Loucy (cell line): ENCODE measurements around the gene VTI1B.

ENCODE experiments used
- H2AFZ ChIP-seq: fragments of 200-600 bp; sonication (generic); 2 replicates; pipeline ENCODE4 v1.6.0; 2016; ENCODE audit warnings: antibody characterized with exemption, mild to moderate bottlenecking, low read length, moderate library complexity
- H3F3A ChIP-seq: fragments of 200-600 bp; 2 replicates; pipeline ENCODE4 v1.6.0; 2016; ENCODE audit warnings: antibody characterized with exemption, low read depth, mild to moderate bottlenecking
- H3K27me3 ChIP-seq: fragments of 200-600 bp; sonication (generic); 2 replicates; pipeline ENCODE4 v1.6.1; 2014; ENCODE audit warnings: low read length, mild to moderate bottlenecking; ENCODE audit not compliant: insufficient read depth, poor library complexity, severe bottlenecking
- H3K36me3 ChIP-seq: fragments of 200-600 bp; sonication (generic); 2 replicates; pipeline ENCODE4 v1.6.1; 2016; ENCODE audit warnings: low read length; ENCODE audit not compliant: insufficient read depth
- H3K4me1 ChIP-seq: fragments of 200-600 bp; sonication (generic); 2 replicates; pipeline ENCODE4 v1.5.1; 2014; ENCODE audit warnings: low read length, mild to moderate bottlenecking; ENCODE audit not compliant: insufficient read depth, poor library complexity, severe bottlenecking
- H3K4me2 ChIP-seq: fragments of 200-600 bp; sonication (generic); 2 replicates; pipeline ENCODE4 v1.6.0; 2014; ENCODE audit warnings: antibody characterized with exemption, low read length, low read depth, mild to moderate bottlenecking; ENCODE audit not compliant: poor library complexity, severe bottlenecking
- H3K4me3 ChIP-seq: fragments of 200-600 bp; sonication (generic); 2 replicates; pipeline ENCODE4 v1.5.1; 2014; ENCODE audit warnings: low read length, mild to moderate bottlenecking, mixed read lengths; ENCODE audit not compliant: poor library complexity, severe bottlenecking
- H3K79me2 ChIP-seq: fragments of 200-600 bp; sonication (generic); 2 replicates; pipeline ENCODE4 v1.6.1; 2014; ENCODE audit warnings: low read length; ENCODE audit not compliant: insufficient read depth
- H3K9ac ChIP-seq: fragments of 200-600 bp; sonication (generic); 2 replicates; pipeline ENCODE4 v1.6.0; 2014; ENCODE audit warnings: mild to moderate bottlenecking, low read depth, low read length, moderate library complexity; ENCODE audit not compliant: poor library complexity, severe bottlenecking
- H3K9me2 ChIP-seq: fragments of 200-600 bp; sonication (generic); replicated peaks from 2 replicates; pipeline ENCODE4 v1.6.1; 2016; ENCODE audit warnings: low read depth, low read length, mixed read lengths
- H3K9me3 ChIP-seq: fragments of 200-600 bp; sonication (generic); 2 replicates; pipeline ENCODE4 v1.6.1; 2014; ENCODE audit warnings: mild to moderate bottlenecking, antibody characterized with exemption, low read length, low read depth; ENCODE audit not compliant: insufficient read depth
- H4K20me1 ChIP-seq: fragments of 200-600 bp; sonication (generic); 2 replicates; pipeline ENCODE4 v1.6.0; 2014; ENCODE audit warnings: antibody characterized with exemption, low read length, mild to moderate bottlenecking; ENCODE audit not compliant: insufficient read depth, poor library complexity, severe bottlenecking
- CTCF ChIP-seq: fragments of 200-600 bp; sonication (generic); conservative IDR thresholded peaks from 2 replicates; pipeline ENCODE4 v1.5.1; 2014; ENCODE audit warnings: mild to moderate bottlenecking, antibody characterized with exemption, low read length
- EZH2phosphoT487 ChIP-seq: fragments of 200-600 bp; IDR thresholded peaks from 2 replicates; pipeline ENCODE4 v1.6.1; 2018; ENCODE audit warnings: antibody characterized with exemption, mild to moderate bottlenecking, moderate library complexity, borderline replicate concordance

Gene VTI1B

GRCh38 chr14:67633451-67634147, 40.8 kb downstream of the VTI1B start:
- H3K4me3 ChIP-seq = no peak overlapping the region
- H3F3A ChIP-seq = no peaks in the 10 kb centered on the region
- H3K9me2 ChIP-seq = no peaks in the 10 kb centered on the region
- H3K9ac ChIP-seq = no peak overlapping the region
- no peaks in the 10 kb centered on the region for H4K20me1 ChIP-seq
- no peaks in the 10 kb centered on the region for H3K79me2 ChIP-seq
- H3K9me3 ChIP-seq = no peaks in the 10 kb centered on the region
- H2AFZ ChIP-seq = no peak overlapping the region
- no peak overlapping the region for H3K4me2 ChIP-seq
- no peak for TF ChIP-seq CTCF
- no peak for TF ChIP-seq EZH2phosphoT487
- no peaks in the 10 kb centered on the region for H3K4me1 ChIP-seq
- H3K36me3 ChIP-seq = no peaks in the 10 kb centered on the region
- H3K27me3 ChIP-seq = no peaks in the 10 kb centered on the region

- Histone ChIP-seq H3K79me2 (no peaks in the 10 kb centered on the region), H3K36me3 (no peaks in the 10 kb centered on the region), H4K20me1 (no peaks in the 10 kb centered on the region), H3F3A (no peaks in the 10 kb centered on the region), H3K9me2 (no peaks in the 10 kb centered on the region), H2AFZ (no peak overlapping the region), H3K9me3 (no peaks in the 10 kb centered on the region), H3K27me3 (no peaks in the 10 kb centered on the region), H3K9ac (no peak overlapping the region), H3K4me2 (no peak overlapping the region), H3K4me3 (no peak overlapping the region), H3K4me1 (no peaks in the 10 kb centered on the region)
- TF ChIP-seq EZH2phosphoT487 = no peak
- TF ChIP-seq CTCF = no peak
Observed at GRCh38 chr14:67630938-67631337, 43.5 kb downstream of the VTI1B start.

DNA sequence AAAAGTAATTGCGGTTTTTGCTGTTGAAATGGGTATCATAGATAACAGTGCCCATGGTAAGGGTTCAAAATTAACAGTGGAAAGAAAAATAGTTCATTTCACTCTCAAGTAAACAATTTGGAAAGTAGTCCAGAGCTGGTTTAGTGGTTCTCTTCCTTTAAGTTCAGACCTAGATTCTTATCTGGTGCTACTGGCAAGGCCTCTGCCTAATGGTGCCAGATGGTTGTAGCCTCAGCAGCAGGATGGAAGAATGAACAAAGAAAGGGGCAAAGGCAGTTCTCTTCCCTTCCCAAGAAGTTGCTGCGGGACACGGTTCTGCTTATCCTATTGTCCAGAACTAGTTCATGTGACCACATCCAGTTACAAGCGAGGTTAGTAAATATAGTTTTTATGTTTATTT, 44.2 kb downstream of the VTI1B start:
- Histone ChIP-seq H3K4me3 (no peak overlapping the region), H3K9me3 (no peaks in the 10 kb centered on the region), H3K4me2 (no peak overlapping the region), H3K79me2 (no peaks in the 10 kb centered on the region), H3F3A (no peaks in the 10 kb centered on the region), H3K9me2 (no peaks in the 10 kb centered on the region), H3K27me3 (no peaks in the 10 kb centered on the region), H3K4me1 (no peaks in the 10 kb centered on the region), H3K36me3 (no peaks in the 10 kb centered on the region), H3K9ac (no peak overlapping the region), H2AFZ (no peak overlapping the region), H4K20me1 (no peaks in the 10 kb centered on the region)
- no peak for TF ChIP-seq EZH2phosphoT487
- TF ChIP-seq CTCF = no peak
